ENCODE data around the gene EEF1AKMT3. TPM values are rescaled to one million over a fixed set of nuclear protein-coding genes. Genes with fewer than 3 reads are reported as not detected.
A peak's percentile ranks its signal among the peaks of the same experiment; 100 is the strongest.

EEF1AKMT3 gene
- total and polyA plus RNA-seq, 7 donors: 1.6 to 11.9 (median 9.0) TPM

GRCh38 chr12:57781244-57781643, 8.8 kb downstream of the EEF1AKMT3 start:
- Histone ChIP-seq H3K9me3 (no peaks in the 10 kb centered on the region), H3K4me3 (no peak overlapping the region), H3K36me3 (peaks cover 0 to 17% (median 1%) of the 10 kb centered on the region in 4 donors), H3K4me1 (peaks cover 0 to 19% (median 14%) of the 10 kb centered on the region in 4 donors), H3K27me3 (no peaks in the 10 kb centered on the region), H3K27ac (no peak overlapping the region)
- DNase-seq: no peak
- intact Hi-C loops (cut with DNase I): loop anchor here (10.0 kb wide), 1 partner anchor 54 kb away; no protein-coding TSS in a partner anchor
- no peak for TF ChIP-seq EP300 (IDR thresholded peaks at IDR 0.05)
- TF ChIP-seq POLR2A (IDR thresholded peaks at IDR 0.05): no peak
- TF ChIP-seq CTCF (IDR thresholded peaks at IDR 0.05): no peak
- no peak for TF ChIP-seq POLR2AphosphoS5 (IDR thresholded peaks at IDR 0.05)
- 86 to 94% methylated on average over 3 of the region's 3 CpGs for WGBS, 2 donors

GRCh38 chr12:57781801-57782200, 9.4 kb downstream of the EEF1AKMT3 start:
- Histone ChIP-seq H3K27ac (no peak overlapping the region), H3K9me3 (no peaks in the 10 kb centered on the region), H3K36me3 (peaks cover 2 to 23% (median 6%) of the 10 kb centered on the region in 4 donors), H3K4me3 (no peak overlapping the region), H3K4me1 (peaks cover 0 to 19% (median 14%) of the 10 kb centered on the region in 4 donors), H3K27me3 (no peaks in the 10 kb centered on the region)
- intact Hi-C loops (cut with DNase I): loop anchor here (1.0 to 10.0 kb wide), 2 partner anchors 53 to 124 kb away; no protein-coding TSS in a partner anchor
- no peak for DNase-seq
- no peak for TF ChIP-seq CTCF (IDR thresholded peaks at IDR 0.05)
- no peak for TF ChIP-seq EP300 (IDR thresholded peaks at IDR 0.05)
- no peak for TF ChIP-seq POLR2A (IDR thresholded peaks at IDR 0.05)
- TF ChIP-seq POLR2AphosphoS5 (IDR thresholded peaks at IDR 0.05): no peak
- 72 to 88% methylated on average over 2 of the region's 2 CpGs for WGBS, 2 donors

- peak overlapping the region; percentile 56 to 99 (median 80) for H3K4me3 ChIP-seq
- H3K4me1 ChIP-seq: peaks cover 0 to 19% (median 14%) of the 10 kb centered on the region in 4 donors
- TF ChIP-seq POLR2A (IDR thresholded peaks at IDR 0.05) (no peak), EP300 (IDR thresholded peaks at IDR 0.05) (no peak), CTCF (IDR thresholded peaks at IDR 0.05) (no peak), POLR2AphosphoS5 (IDR thresholded peaks at IDR 0.05) (no peak)
- H3K27ac ChIP-seq: peak overlapping the region in 1 of 4 donors; percentile 86
- intact Hi-C loops (cut with DNase I): loop anchor here (1.0 to 10.0 kb wide), 2 partner anchors 53 to 123 kb away; no protein-coding TSS in a partner anchor
- peaks cover 6 to 27% (median 8%) of the 10 kb centered on the region in 4 donors for H3K36me3 ChIP-seq
- H3K9me3 ChIP-seq: no peaks in the 10 kb centered on the region
- 7 to 20% methylated on average over 4 of the region's 4 CpGs for WGBS, 2 donors
- DNase-seq: no peak
- H3K27me3 ChIP-seq: no peaks in the 10 kb centered on the region
Observed at GRCh38 chr12:57782243-57782607, 9.8 kb downstream of the EEF1AKMT3 start.

GRCh38 chr12:57782608-57783465, 10.4 kb downstream of the EEF1AKMT3 start, which contains the start of gene TSFM:
TSFM (plus strand) TSS chr12:57782787; CDS start chr12:57782802, 15 bp downstream.
- peak; percentile 97 for DNase-seq
- no peaks in the 10 kb centered on the region for H3K27me3 ChIP-seq
- peaks cover 7 to 33% (median 9%) of the 10 kb centered on the region in 4 donors for H3K36me3 ChIP-seq
- intact Hi-C loops (cut with DNase I): loop anchor here (1.0 to 10.0 kb wide), 2 partner anchors 52 to 122 kb away; no protein-coding TSS in a partner anchor
- peak within 1 kb of the TSS; percentile 61 to 86 (median 75) for H3K27ac ChIP-seq
- H3K4me3 ChIP-seq: peak within 1 kb of the TSS; percentile 56 to 99 (median 80)
- peak in 1 of 2 donors; percentile 26 for TF ChIP-seq POLR2A (IDR thresholded peaks at IDR 0.05)
- TF ChIP-seq POLR2AphosphoS5 (IDR thresholded peaks at IDR 0.05): peak; percentile 56 to 93 (median 91)
- TF ChIP-seq EP300 (IDR thresholded peaks at IDR 0.05): peak in 1 of 4 donors; percentile 41
- peak; percentile 80 to 94 (median 92) for TF ChIP-seq CTCF (IDR thresholded peaks at IDR 0.05)
- no peaks in the 10 kb centered on the region for H3K9me3 ChIP-seq
- WGBS, 2 donors: 1% methylated on average over 45 of the region's 45 CpGs
- H3K4me1 ChIP-seq: peaks cover 0 to 19% (median 14%) of the 10 kb centered on the region in 4 donors

Measured in sigmoid colon (tissue), 7 donors.